Panc1 (cell line): ENCODE results near the gene PTGES. TPM values are rescaled to one million over a fixed set of nuclear protein-coding genes. Genes with fewer than 3 reads are reported as not detected.

Source experiments
- ATAC-seq: fragments of 200-7000 bp; cut with Tn5 transposase; 2 replicates; pipeline ENCODE4 v1.9.1; 2020; ENCODE audit warnings: mild to moderate bottlenecking, moderate library complexity
- BruUV-seq: library from RNA; stranded (reverse); fragments of 400-500 nt; replicated peaks from 2 replicates; lab custom pipeline; 2021; lab: Mats Ljungman, UMichigan
- CTCF ChIA-PET: fragments of 300-600 bp; sonication (Branson Sonifier 250); formaldehyde crosslinking; loops from one replicate; lab custom pipeline; 2022; ENCODE audit warnings: antibody characterized with exemption; lab: Charles Lee
- POLR2A ChIA-PET: fragments of 300-600 bp; sonication (Branson Sonifier 250); formaldehyde crosslinking; loops from one replicate; lab custom pipeline; 2022; ENCODE audit warnings: antibody characterized with exemption; lab: Charles Lee
- DNase-seq: peaks from one replicate; pipeline ENCODE4 v3.0.0-alpha.2; 2010; ENCODE audit warnings: low read depth, low spot score
- H3K27ac ChIP-seq: 2 replicates; pipeline ENCODE4 v1.5.1; 2011; ENCODE audit warnings: mild to moderate bottlenecking, low read length, inconsistent platforms
- H3K27me3 ChIP-seq: fragments of 200-500 bp; sonication (Bioruptor generic); 2 replicates; pipeline ENCODE4 v1.6.0; 2014; ENCODE audit warnings: low read length, inconsistent platforms; ENCODE audit not compliant: control insufficient read depth, insufficient read depth
- H3K36me3 ChIP-seq: fragments of 200-500 bp; sonication (Bioruptor generic); 2 replicates; pipeline ENCODE4 v1.5.1; 2014; ENCODE audit warnings: inconsistent platforms, mild to moderate bottlenecking, low read length, moderate library complexity; ENCODE audit not compliant: control insufficient read depth, insufficient read depth
- H3K4me1 ChIP-seq: 2 replicates; pipeline ENCODE4 v1.5.1; 2011; ENCODE audit warnings: inconsistent platforms, mild to moderate bottlenecking, low read length, moderate library complexity; ENCODE audit not compliant: control insufficient read depth, insufficient read depth
- H3K4me3 ChIP-seq, 2 experiments: 2 replicates each; pipeline ENCODE4 v1.5.1; 2011 to 2012; ENCODE audit warnings: low read depth in 2 of 2, low read length in 2 of 2, mild to moderate bottlenecking in 2 of 2, inconsistent platforms in 1 of 2, moderate library complexity in 1 of 2
- H3K9me3 ChIP-seq: fragments of 200-500 bp; sonication (Bioruptor generic); 2 replicates; pipeline ENCODE4 v1.5.1; 2014; ENCODE audit warnings: low read depth, mild to moderate bottlenecking, inconsistent platforms, low read length, moderate library complexity; ENCODE audit not compliant: control insufficient read depth, insufficient read depth
- POLR2AphosphoS5 ChIP-seq: IDR thresholded peaks from 2 replicates; pipeline ENCODE4 v1.6.1; 2012; ENCODE audit warnings: mild to moderate bottlenecking, low read depth, low read length, moderate library complexity
- REST ChIP-seq, 2 experiments: IDR thresholded peaks; 2 replicates each; pipeline ENCODE4 v1.6.1; 2011 to 2012; ENCODE audit warnings: low read depth in 2 of 2, control low read depth in 1 of 2, low read length in 1 of 2, mild to moderate bottlenecking in 1 of 2, moderate library complexity in 1 of 2; ENCODE audit not compliant: insufficient read depth in 1 of 2
- SIN3A ChIP-seq: IDR thresholded peaks from 2 replicates; pipeline ENCODE4 v1.6.1; 2012; ENCODE audit warnings: low read depth, mild to moderate bottlenecking, low read length, moderate library complexity, borderline replicate concordance; ENCODE audit not compliant: insufficient read depth
- TCF7L2 ChIP-seq: IDR thresholded peaks from 2 replicates; pipeline ENCODE4 v1.6.1; 2011; ENCODE audit warnings: mild to moderate bottlenecking, low read depth, low read length, inconsistent platforms
- in situ Hi-C: cut with HindIII; loops from 2 replicates; pipeline ENCODE4 v1.10.0; 2016; ENCODE audit warnings: low sequenced_read_pairs, low pct_unique_long_range_greater_than_20kb
- intact Hi-C: fragments of 100-400 bp; cut with micrococcal nuclease; formaldehyde crosslinking; loops from one replicate; pipeline ENCODE4 v1.10.0; 2022; ENCODE audit not compliant: unreplicated experiment
- total RNA-seq: library from RNA; stranded (reverse); gene quantifications from one replicate; pipeline ENCODE4 v1.2.1, GENCODE V29; 2021; ENCODE audit not compliant: unreplicated experiment
- TF ChIP-seq, protein P1 (sequence below): fragments of 450-650 bp; IDR thresholded peaks from 2 replicates; pipeline ENCODE4 v1.5.1; 2017; ENCODE audit warnings: mild to moderate bottlenecking

The PTGES gene
- total RNA-seq, 1 experiment from 2014 or later: 1.1 TPM

DNA sequence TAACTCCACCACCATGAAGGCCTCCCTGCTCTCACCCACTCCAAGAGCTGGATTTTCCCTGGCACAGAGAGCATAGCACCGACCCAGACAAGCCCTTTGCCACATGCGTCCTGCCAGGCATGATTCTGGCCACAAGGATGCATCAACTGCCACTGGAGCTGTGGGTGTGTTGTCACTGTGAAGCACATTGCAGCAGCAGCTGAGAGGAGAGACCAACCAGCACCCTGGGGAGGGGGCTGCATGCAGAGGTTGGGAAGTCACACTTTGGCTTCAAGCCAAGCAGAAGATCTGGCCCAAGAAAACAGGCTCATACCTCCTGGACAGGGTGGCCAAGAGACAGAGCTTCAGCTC is 22.6 kb upstream of the PTGES start:
- TF ChIP-seq SIN3A (no peak), TCF7L2 (no peak), REST (IDR thresholded peaks at IDR 0.05; ENCODE audit: insufficient read depth in 1 of 2, low read depth in 2 of 2, low read length in 1 of 2) (no peak), POLR2AphosphoS5 (no peak)
- TF ChIP-seq, protein P1, sequence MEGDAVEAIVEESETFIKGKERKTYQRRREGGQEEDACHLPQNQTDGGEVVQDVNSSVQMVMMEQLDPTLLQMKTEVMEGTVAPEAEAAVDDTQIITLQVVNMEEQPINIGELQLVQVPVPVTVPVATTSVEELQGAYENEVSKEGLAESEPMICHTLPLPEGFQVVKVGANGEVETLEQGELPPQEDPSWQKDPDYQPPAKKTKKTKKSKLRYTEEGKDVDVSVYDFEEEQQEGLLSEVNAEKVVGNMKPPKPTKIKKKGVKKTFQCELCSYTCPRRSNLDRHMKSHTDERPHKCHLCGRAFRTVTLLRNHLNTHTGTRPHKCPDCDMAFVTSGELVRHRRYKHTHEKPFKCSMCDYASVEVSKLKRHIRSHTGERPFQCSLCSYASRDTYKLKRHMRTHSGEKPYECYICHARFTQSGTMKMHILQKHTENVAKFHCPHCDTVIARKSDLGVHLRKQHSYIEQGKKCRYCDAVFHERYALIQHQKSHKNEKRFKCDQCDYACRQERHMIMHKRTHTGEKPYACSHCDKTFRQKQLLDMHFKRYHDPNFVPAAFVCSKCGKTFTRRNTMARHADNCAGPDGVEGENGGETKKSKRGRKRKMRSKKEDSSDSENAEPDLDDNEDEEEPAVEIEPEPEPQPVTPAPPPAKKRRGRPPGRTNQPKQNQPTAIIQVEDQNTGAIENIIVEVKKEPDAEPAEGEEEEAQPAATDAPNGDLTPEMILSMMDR: no peak
- Histone ChIP-seq H3K27me3 (no peaks in the 10 kb centered on the region), H3K27ac (no peak overlapping the region), H3K36me3 (no peaks in the 10 kb centered on the region), H3K4me3 (no peak overlapping the region), H3K9me3 (no peaks in the 10 kb centered on the region), H3K4me1 (no peaks in the 10 kb centered on the region)
- in situ Hi-C loops (no loop called here), intact Hi-C loops (no loop called here)
- CTCF ChIA-PET: no interaction called here
- POLR2A ChIA-PET: no interaction called here
- BruUV-seq: no TSS peak
- ATAC-seq (no peak), DNase-seq (no peak)

DNA sequence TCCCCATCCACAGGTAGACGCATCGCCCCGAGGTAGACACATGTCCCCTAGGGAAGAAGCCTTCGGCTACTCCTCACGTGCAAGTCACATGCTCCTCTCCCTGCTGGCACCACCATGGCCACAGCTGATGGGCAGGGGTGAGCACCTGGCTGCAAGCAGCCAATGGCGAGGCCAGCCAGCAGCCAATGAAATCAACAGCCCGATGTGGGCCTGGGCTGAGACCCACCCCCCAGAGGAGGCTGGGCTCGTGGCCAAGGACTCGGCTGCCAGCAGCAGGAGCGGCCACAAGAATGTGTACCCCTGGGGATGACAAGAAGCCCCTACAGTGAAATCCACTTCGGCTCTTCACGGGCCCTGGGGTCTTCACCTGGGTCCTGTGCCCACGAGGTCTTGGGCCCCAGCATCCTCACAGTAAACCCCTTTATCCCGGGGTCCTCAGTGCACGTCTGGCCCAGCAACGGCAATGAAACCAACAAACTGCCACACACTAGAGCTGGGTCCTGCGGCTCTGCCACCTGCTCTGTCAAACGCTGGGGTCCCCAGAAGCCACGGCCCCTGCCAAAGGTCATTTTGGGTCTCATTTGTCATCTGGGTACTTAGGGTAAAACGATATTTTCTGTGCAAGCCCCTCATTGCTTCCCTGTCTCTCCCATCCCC is 22.1 kb upstream of the PTGES start:
- TF ChIP-seq SIN3A (no peak), REST (IDR thresholded peaks at IDR 0.05; ENCODE audit: insufficient read depth in 1 of 2, low read depth in 2 of 2, low read length in 1 of 2) (no peak), TCF7L2 (no peak), POLR2AphosphoS5 (no peak)
- TF ChIP-seq, protein P1: no peak
- no peak for ATAC-seq
- Histone ChIP-seq H3K9me3 (no peaks in the 10 kb centered on the region), H3K4me3 (no peak overlapping the region), H3K27ac (no peak overlapping the region), H3K27me3 (no peaks in the 10 kb centered on the region), H3K4me1 (no peaks in the 10 kb centered on the region), H3K36me3 (no peaks in the 10 kb centered on the region)
- CTCF ChIA-PET: no interaction called here
- no TSS peak for BruUV-seq
- in situ Hi-C loops (no loop called here), intact Hi-C loops (no loop called here)
- POLR2A ChIA-PET: no interaction called here
- DNase-seq: no peak
